Measurements from ENCODE around the gene YWHAG.

The YWHAG gene

GRCh38 chr7:76359978-76360638 is 1.3 kb upstream of the YWHAG start:
- Histone ChIP-seq H3K4me1 (ENCODE audit: control insufficient read depth in 1 of 2, insufficient read depth in 2 of 2, low read length in 2 of 2) (peaks cover 32 to 33% of the 10 kb centered on the region in 2 donors), H3K4me3 (ENCODE audit: low read depth in 1 of 2, low read length in 2 of 2) (peak overlapping the region in 1 of 2 donors; percentile 98)

DNA sequence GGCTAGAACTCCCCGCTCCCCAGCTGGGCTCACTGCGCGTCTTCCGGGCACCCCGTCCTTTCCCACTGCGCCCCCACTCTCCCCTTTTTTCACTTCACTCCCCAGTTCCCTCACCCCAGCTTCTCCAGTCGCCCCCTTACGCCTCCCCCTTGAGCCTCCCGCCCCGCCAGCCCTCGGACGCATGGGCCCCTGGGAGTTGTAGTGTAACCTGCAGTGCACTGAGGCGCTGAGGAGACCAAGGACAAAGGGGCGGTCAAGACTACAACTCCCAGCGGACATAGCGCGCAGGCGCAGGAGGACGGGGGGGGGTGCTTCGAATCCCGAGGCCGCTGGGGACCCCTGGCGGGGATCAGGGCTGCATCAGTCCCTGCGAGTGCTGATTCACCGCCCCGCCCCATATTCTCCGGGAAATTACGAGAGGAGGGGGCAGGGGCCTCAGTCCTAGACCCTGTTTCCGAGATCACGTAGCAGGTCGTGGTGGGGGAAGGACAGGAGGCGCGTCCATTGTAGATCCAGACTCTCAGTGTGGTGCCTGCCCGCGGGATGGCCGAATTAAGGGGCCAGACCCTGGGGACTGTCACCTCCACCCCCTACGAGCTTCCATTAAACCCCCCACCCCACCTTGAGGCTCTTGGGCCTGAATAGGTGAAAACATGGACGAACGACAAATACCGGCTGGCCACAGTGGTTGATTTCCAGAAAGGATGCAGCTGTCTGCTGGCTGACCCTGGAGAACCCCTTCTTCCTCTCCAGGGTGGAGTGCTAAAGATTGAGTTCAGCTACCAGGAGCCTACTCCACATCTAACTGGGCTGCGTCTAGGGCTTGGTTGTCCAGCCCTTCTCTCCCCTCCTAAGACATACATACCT is 553 bp upstream of the YWHAG start:
- H3K9ac ChIP-seq (ENCODE audit: low read depth in 1 of 2, low read length in 2 of 2) = peak overlapping the region; percentile 94 to 98
- H3K9me3 ChIP-seq (ENCODE audit: control insufficient read depth in 1 of 2, low read length in 2 of 2) = no peaks in the 10 kb centered on the region
- H3K4me3 ChIP-seq (ENCODE audit: low read depth in 1 of 2, low read length in 2 of 2) = peak overlapping the region; percentile 83 to 98
- H3K27me3 ChIP-seq (ENCODE audit: control insufficient read depth in 1 of 2, insufficient read depth in 2 of 2, low read length in 2 of 2) = no peaks in the 10 kb centered on the region
- peaks cover 0 to 5% of the 10 kb centered on the region in 2 donors for H3K36me3 ChIP-seq (ENCODE audit: control insufficient read depth in 1 of 2, insufficient read depth in 2 of 2, low read length in 2 of 2)
- H3K27ac ChIP-seq (ENCODE audit: low read depth, low read length) = peak overlapping the region; percentile 99
- H3K4me1 ChIP-seq (ENCODE audit: control insufficient read depth in 1 of 2, insufficient read depth in 2 of 2, low read length in 2 of 2) = peaks cover 27 to 32% of the 10 kb centered on the region in 2 donors

More at GRCh38 chr7:76359978-76360638, 1.3 kb upstream of the YWHAG start:
- Histone ChIP-seq H3K9me3 (ENCODE audit: control insufficient read depth in 1 of 2, low read length in 2 of 2) (no peaks in the 10 kb centered on the region), H3K9ac (ENCODE audit: low read depth in 1 of 2, low read length in 2 of 2) (peak overlapping the region; percentile 94 to 98), H3K27me3 (ENCODE audit: control insufficient read depth in 1 of 2, insufficient read depth in 2 of 2, low read length in 2 of 2) (no peaks in the 10 kb centered on the region), H3K27ac (ENCODE audit: low read depth, low read length) (no peak overlapping the region), H3K36me3 (ENCODE audit: control insufficient read depth in 1 of 2, insufficient read depth in 2 of 2, low read length in 2 of 2) (peaks cover 0 to under 1% of the 10 kb centered on the region in 2 donors)

GRCh38 chr7:76358011-76358480 is 745 bp downstream of the YWHAG start:
- H3K27me3 ChIP-seq (ENCODE audit: control insufficient read depth in 1 of 2, insufficient read depth in 2 of 2, low read length in 2 of 2) = no peaks in the 10 kb centered on the region
- H3K36me3 ChIP-seq (ENCODE audit: control insufficient read depth in 1 of 2, insufficient read depth in 2 of 2, low read length in 2 of 2) = peaks cover 0 to 5% of the 10 kb centered on the region in 2 donors
- peaks cover 23 to 27% of the 10 kb centered on the region in 2 donors for H3K4me1 ChIP-seq (ENCODE audit: control insufficient read depth in 1 of 2, insufficient read depth in 2 of 2, low read length in 2 of 2)
- peak overlapping the region; percentile 83 to 98 for H3K4me3 ChIP-seq (ENCODE audit: low read depth in 1 of 2, low read length in 2 of 2)
- peak overlapping the region; percentile 99 for H3K27ac ChIP-seq (ENCODE audit: low read depth, low read length)
- H3K9ac ChIP-seq (ENCODE audit: low read depth in 1 of 2, low read length in 2 of 2) = peak overlapping the region; percentile 95 to 98
- no peaks in the 10 kb centered on the region for H3K9me3 ChIP-seq (ENCODE audit: control insufficient read depth in 1 of 2, low read length in 2 of 2)

GRCh38 chr7:76357475-76358010 is 1.2 kb downstream of the YWHAG start:
- peaks cover 23 to 27% of the 10 kb centered on the region in 2 donors for H3K4me1 ChIP-seq (ENCODE audit: control insufficient read depth in 1 of 2, insufficient read depth in 2 of 2, low read length in 2 of 2)
- H3K27ac ChIP-seq (ENCODE audit: low read depth, low read length) = peak overlapping the region; percentile 99
- peak overlapping the region; percentile 83 to 98 for H3K4me3 ChIP-seq (ENCODE audit: low read depth in 1 of 2, low read length in 2 of 2)
- no peaks in the 10 kb centered on the region for H3K9me3 ChIP-seq (ENCODE audit: control insufficient read depth in 1 of 2, low read length in 2 of 2)
- peak overlapping the region; percentile 95 to 98 for H3K9ac ChIP-seq (ENCODE audit: low read depth in 1 of 2, low read length in 2 of 2)
- no peaks in the 10 kb centered on the region for H3K27me3 ChIP-seq (ENCODE audit: control insufficient read depth in 1 of 2, insufficient read depth in 2 of 2, low read length in 2 of 2)
- H3K36me3 ChIP-seq (ENCODE audit: control insufficient read depth in 1 of 2, insufficient read depth in 2 of 2, low read length in 2 of 2) = peaks cover 0 to 5% of the 10 kb centered on the region in 2 donors

DNA sequence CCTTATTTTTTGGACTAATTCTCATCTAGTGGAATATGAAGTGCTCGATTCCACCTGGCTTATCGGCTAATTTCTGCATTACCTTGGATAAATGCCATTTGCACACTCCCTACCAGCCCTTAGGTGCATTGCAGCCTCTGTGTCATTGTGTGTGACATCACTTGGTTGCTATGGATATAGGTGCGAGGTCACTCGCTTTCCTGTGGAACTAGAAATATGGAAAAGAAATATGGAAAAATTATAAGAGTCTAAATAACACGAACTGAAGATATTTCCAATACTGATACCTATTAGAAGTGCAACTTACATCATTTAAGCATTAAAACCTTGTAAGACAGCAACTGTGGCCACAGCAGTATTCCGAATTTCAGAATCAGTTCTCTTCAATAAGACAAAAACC is 2.0 kb downstream of the YWHAG start:
- H3K4me3 ChIP-seq (ENCODE audit: low read depth in 1 of 2, low read length in 2 of 2) = peak overlapping the region; percentile 83 to 98
- peak overlapping the region; percentile 15 for H3K27ac ChIP-seq (ENCODE audit: low read depth, low read length)
- H3K27me3 ChIP-seq (ENCODE audit: control insufficient read depth in 1 of 2, insufficient read depth in 2 of 2, low read length in 2 of 2) = no peaks in the 10 kb centered on the region
- H3K36me3 ChIP-seq (ENCODE audit: control insufficient read depth in 1 of 2, insufficient read depth in 2 of 2, low read length in 2 of 2) = peaks cover 0 to 7% of the 10 kb centered on the region in 2 donors
- H3K9me3 ChIP-seq (ENCODE audit: control insufficient read depth in 1 of 2, low read length in 2 of 2) = no peaks in the 10 kb centered on the region
- H3K9ac ChIP-seq (ENCODE audit: low read depth in 1 of 2, low read length in 2 of 2) = peak overlapping the region in 1 of 2 donors; percentile 98
- peaks cover 24 to 27% of the 10 kb centered on the region in 2 donors for H3K4me1 ChIP-seq (ENCODE audit: control insufficient read depth in 1 of 2, insufficient read depth in 2 of 2, low read length in 2 of 2)

- Histone ChIP-seq H3K4me1 (ENCODE audit: control insufficient read depth in 1 of 2, insufficient read depth in 2 of 2, low read length in 2 of 2) (peaks cover 26 to 27% of the 10 kb centered on the region in 2 donors), H3K36me3 (ENCODE audit: control insufficient read depth in 1 of 2, insufficient read depth in 2 of 2, low read length in 2 of 2) (peaks cover 0 to 11% of the 10 kb centered on the region in 2 donors), H3K27ac (ENCODE audit: low read depth, low read length) (no peak overlapping the region), H3K4me3 (ENCODE audit: low read depth in 1 of 2, low read length in 2 of 2) (no peak overlapping the region), H3K9ac (ENCODE audit: low read depth in 1 of 2, low read length in 2 of 2) (no peak overlapping the region), H3K9me3 (ENCODE audit: control insufficient read depth in 1 of 2, low read length in 2 of 2) (no peaks in the 10 kb centered on the region), H3K27me3 (ENCODE audit: control insufficient read depth in 1 of 2, insufficient read depth in 2 of 2, low read length in 2 of 2) (no peaks in the 10 kb centered on the region)
Measured at GRCh38 chr7:76356115-76356514, 2.7 kb downstream of the YWHAG start.

- peaks cover 32 to 33% of the 10 kb centered on the region in 2 donors for H3K4me1 ChIP-seq (ENCODE audit: control insufficient read depth in 1 of 2, insufficient read depth in 2 of 2, low read length in 2 of 2)
- H3K9ac ChIP-seq (ENCODE audit: low read depth in 1 of 2, low read length in 2 of 2) = no peak overlapping the region
- H3K9me3 ChIP-seq (ENCODE audit: control insufficient read depth in 1 of 2, low read length in 2 of 2) = no peaks in the 10 kb centered on the region
- no peak overlapping the region for H3K27ac ChIP-seq (ENCODE audit: low read depth, low read length)
- peaks cover 0 to 13% of the 10 kb centered on the region in 2 donors for H3K36me3 ChIP-seq (ENCODE audit: control insufficient read depth in 1 of 2, insufficient read depth in 2 of 2, low read length in 2 of 2)
- H3K27me3 ChIP-seq (ENCODE audit: control insufficient read depth in 1 of 2, insufficient read depth in 2 of 2, low read length in 2 of 2) = no peaks in the 10 kb centered on the region
- H3K4me3 ChIP-seq (ENCODE audit: low read depth in 1 of 2, low read length in 2 of 2) = no peak overlapping the region
Measured at GRCh38 chr7:76354981-76355730, 3.6 kb downstream of the YWHAG start.

DNA sequence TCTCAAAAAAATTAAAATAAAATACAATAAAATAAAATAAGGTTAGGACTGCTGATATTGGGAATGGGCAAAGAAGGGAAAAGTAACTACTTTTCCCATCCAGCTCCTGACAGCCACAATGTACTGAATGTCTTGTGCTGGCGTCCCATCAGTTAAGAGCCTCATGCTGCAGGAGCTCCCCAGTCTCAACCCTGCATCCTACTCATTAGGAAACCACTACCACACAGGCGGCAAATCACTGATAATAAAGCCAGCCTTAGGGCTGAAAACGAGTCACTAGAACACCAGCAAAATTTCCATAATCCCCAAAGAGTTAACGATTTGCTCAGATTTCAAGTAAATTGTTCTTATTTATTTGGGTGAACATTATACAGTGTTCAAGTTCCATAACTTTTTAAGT is 4.3 kb downstream of the YWHAG start:
- peaks cover 35% of the 10 kb centered on the region in 2 donors for H3K4me1 ChIP-seq (ENCODE audit: control insufficient read depth in 1 of 2, insufficient read depth in 2 of 2, low read length in 2 of 2)
- no peak overlapping the region for H3K4me3 ChIP-seq (ENCODE audit: low read depth in 1 of 2, low read length in 2 of 2)
- H3K9ac ChIP-seq (ENCODE audit: low read depth in 1 of 2, low read length in 2 of 2) = no peak overlapping the region
- H3K27ac ChIP-seq (ENCODE audit: low read depth, low read length) = no peak overlapping the region
- no peaks in the 10 kb centered on the region for H3K9me3 ChIP-seq (ENCODE audit: control insufficient read depth in 1 of 2, low read length in 2 of 2)
- H3K36me3 ChIP-seq (ENCODE audit: control insufficient read depth in 1 of 2, insufficient read depth in 2 of 2, low read length in 2 of 2) = peaks cover 0 to 14% of the 10 kb centered on the region in 2 donors
- no peaks in the 10 kb centered on the region for H3K27me3 ChIP-seq (ENCODE audit: control insufficient read depth in 1 of 2, insufficient read depth in 2 of 2, low read length in 2 of 2)

DNA sequence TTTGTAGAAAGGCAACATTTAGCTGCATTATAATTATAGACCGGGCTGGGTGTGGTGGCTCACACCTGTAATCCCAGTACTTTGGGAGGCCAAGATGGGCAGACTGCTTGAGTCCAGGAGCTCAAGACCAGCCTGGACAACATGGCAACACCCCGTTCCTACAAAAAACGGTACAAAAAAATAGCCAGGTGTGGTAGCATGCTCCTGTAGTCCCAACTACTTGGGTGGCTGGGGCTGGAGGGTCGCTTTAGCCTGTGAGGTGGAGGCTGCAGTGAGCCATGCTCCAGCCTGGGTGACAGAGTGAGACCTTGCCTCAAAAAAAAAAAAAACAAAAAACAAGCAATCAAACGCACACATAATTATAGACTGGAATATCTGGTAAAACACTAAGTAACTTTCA is 5.0 kb downstream of the YWHAG start:
- Histone ChIP-seq H3K4me1 (ENCODE audit: control insufficient read depth in 1 of 2, insufficient read depth in 2 of 2, low read length in 2 of 2) (peaks cover 35 to 41% of the 10 kb centered on the region in 2 donors), H3K9me3 (ENCODE audit: control insufficient read depth in 1 of 2, low read length in 2 of 2) (no peaks in the 10 kb centered on the region), H3K36me3 (ENCODE audit: control insufficient read depth in 1 of 2, insufficient read depth in 2 of 2, low read length in 2 of 2) (peaks cover 0 to 14% of the 10 kb centered on the region in 2 donors), H3K27me3 (ENCODE audit: control insufficient read depth in 1 of 2, insufficient read depth in 2 of 2, low read length in 2 of 2) (no peaks in the 10 kb centered on the region), H3K27ac (ENCODE audit: low read depth, low read length) (no peak overlapping the region), H3K9ac (ENCODE audit: low read depth in 1 of 2, low read length in 2 of 2) (no peak overlapping the region), H3K4me3 (ENCODE audit: low read depth in 1 of 2, low read length in 2 of 2) (no peak overlapping the region)
